PC-3 (cell line): Measurements from ENCODE around the gene CCDC181. TPM values are rescaled to one million over a fixed set of nuclear protein-coding genes. Genes with fewer than 3 reads are reported as not detected.

ENCODE experiments used
- ATAC-seq: fragments of 200-7000 bp; cut with Tn5 transposase; 2 replicates; pipeline ENCODE4 v1.9.1; 2020; ENCODE audit warnings: mild to moderate bottlenecking, moderate library complexity
- BruUV-seq: library from RNA; stranded (reverse); fragments of 400-500 nt; replicated peaks from 2 replicates; lab custom pipeline; 2021; lab: Mats Ljungman, UMichigan
- CTCF ChIA-PET: fragments of 300-600 bp; sonication (Branson Sonifier 250); formaldehyde crosslinking; loops from one replicate; lab custom pipeline; 2022; ENCODE audit warnings: antibody characterized with exemption; lab: Charles Lee
- POLR2A ChIA-PET: fragments of 300-600 bp; sonication (Branson Sonifier 250); formaldehyde crosslinking; loops from one replicate; lab custom pipeline; 2022; ENCODE audit warnings: antibody characterized with exemption; ENCODE audit not compliant: unreplicated experiment; lab: Charles Lee
- DNase-seq: peaks from one replicate; pipeline ENCODE4 v3.0.0-alpha.2; 2015
- H2AFZ ChIP-seq: fragments of 300-600 bp; sonication (generic); 2 replicates; pipeline ENCODE4 v1.6.0; 2016; ENCODE audit warnings: antibody characterized with exemption, low read length
- H3F3A ChIP-seq: fragments of 300-600 bp; sonication (generic); one replicate; pipeline ENCODE4 v1.6.0; 2017; ENCODE audit warnings: antibody characterized with exemption, low read length, control low read depth, mild to moderate bottlenecking; ENCODE audit not compliant: unreplicated experiment
- H3K27ac ChIP-seq: fragments of 300-600 bp; sonication (generic); 2 replicates; pipeline ENCODE4 v1.5.1; 2016; ENCODE audit warnings: mild to moderate bottlenecking, low read length
- H3K27me3 ChIP-seq: fragments of 300-600 bp; sonication (generic); 2 replicates; pipeline ENCODE4 v1.6.1; 2016; ENCODE audit warnings: low read length, mixed read lengths
- H3K36me3 ChIP-seq: fragments of 300-600 bp; sonication (generic); 2 replicates; pipeline ENCODE4 v1.6.1; 2016; ENCODE audit warnings: low read depth, mixed run types, low read length, mixed read lengths
- H3K4me1 ChIP-seq: fragments of 300-600 bp; sonication (generic); 2 replicates; pipeline ENCODE4 v1.5.1; 2016; ENCODE audit warnings: low read length; ENCODE audit not compliant: insufficient read depth
- H3K4me2 ChIP-seq: fragments of 300-600 bp; sonication (generic); 2 replicates; pipeline ENCODE4 v1.6.0; 2016; ENCODE audit warnings: low read length
- H3K4me3 ChIP-seq: fragments of 300-600 bp; sonication (generic); 2 replicates; pipeline ENCODE4 v1.5.1; 2016; ENCODE audit warnings: mild to moderate bottlenecking, low read length, mixed read lengths
- H3K79me2 ChIP-seq: fragments of 300-600 bp; sonication (generic); 2 replicates; pipeline ENCODE4 v1.6.1; 2017; ENCODE audit warnings: low read length, mixed read lengths
- H3K9ac ChIP-seq: fragments of 300-600 bp; sonication (generic); 2 replicates; pipeline ENCODE4 v1.6.0; 2016; ENCODE audit warnings: mild to moderate bottlenecking, low read length
- H3K9me2 ChIP-seq: fragments of 300-600 bp; sonication (generic); replicated peaks from 2 replicates; pipeline ENCODE4 v1.6.1; 2016; ENCODE audit warnings: mixed run types, low read length, mixed read lengths
- H3K9me3 ChIP-seq: fragments of 300-600 bp; sonication (generic); 2 replicates; pipeline ENCODE4 v1.6.1; 2016; ENCODE audit warnings: low read length, mixed read lengths
- H4K20me1 ChIP-seq: fragments of 300-600 bp; sonication (generic); 2 replicates; pipeline ENCODE4 v1.6.1; 2016; ENCODE audit warnings: low read length, mixed read lengths
- CTCF ChIP-seq: fragments of 300-600 bp; sonication (generic); conservative IDR thresholded peaks from 2 replicates; pipeline ENCODE4 v1.5.1; 2017; ENCODE audit warnings: antibody characterized with exemption, low read depth, mild to moderate bottlenecking, low read length
- EZH2 ChIP-seq: fragments of 300-600 bp; sonication (generic); IDR thresholded peaks from one replicate; pipeline ENCODE4 v1.6.1; 2017; ENCODE audit warnings: antibody characterized with exemption, mild to moderate bottlenecking, low read length; ENCODE audit not compliant: unreplicated experiment
- EZH2phosphoT487 ChIP-seq: fragments of 300-600 bp; sonication (generic); IDR thresholded peaks from 2 replicates; pipeline ENCODE4 v1.6.1; 2018; ENCODE audit warnings: mild to moderate bottlenecking, antibody characterized with exemption, low read length, borderline replicate concordance
- intact Hi-C: fragments of 100-400 bp; cut with micrococcal nuclease; formaldehyde crosslinking; loops from 2 replicates; pipeline ENCODE4 v1.9.0; 2023
- total RNA-seq: library from RNA; depleted of rRNA; stranded (reverse); fragments of >200 nt; gene quantifications from 2 replicates; pipeline ENCODE4 v1.2.3, GENCODE V29; 2014

CCDC181 gene
- total RNA-seq, 1 experiment from 2014 or later: 0.07 TPM

GRCh38 chr1:169472738-169473137 lies 45.5 kb upstream of the CCDC181 start:
- peak; percentile 67 for ATAC-seq
- no peaks in the 10 kb centered on the region for H3F3A ChIP-seq
- H3K27ac ChIP-seq: peak overlapping the region; percentile 36
- no peaks in the 10 kb centered on the region for H3K27me3 ChIP-seq
- H3K4me2 ChIP-seq: peak overlapping the region; percentile 17; the same call in 1 of the 2 replicates
- peaks cover 20% of the 10 kb centered on the region for H3K4me1 ChIP-seq
- BruUV-seq: no TSS peak
- no peak overlapping the region for H3K4me3 ChIP-seq
- TF ChIP-seq CTCF (no peak), EZH2phosphoT487 (no peak), EZH2 (no peak)
- H4K20me1 ChIP-seq: no peaks in the 10 kb centered on the region
- CTCF ChIA-PET: interaction anchor here (0.6 to 1.5 kb wide), 3 partner anchors 13 to 74 kb away, joined by 3 to 5 read pairs (median 4); partner anchors contain the start of gene SLC19A2
- POLR2A ChIA-PET: interaction anchor here (0.6 to 0.7 kb wide), 2 partner anchors 45 to 63 kb away, joined by 3 to 6 read pairs; no protein-coding TSS in a partner anchor
- no peaks in the 10 kb centered on the region for H3K9me3 ChIP-seq
- H3K9me2 ChIP-seq: no peaks in the 10 kb centered on the region
- H2AFZ ChIP-seq: no peak overlapping the region
- H3K79me2 ChIP-seq: peaks cover 5% of the 10 kb centered on the region; the same call in 1 of the 2 replicates
- H3K36me3 ChIP-seq: no peaks in the 10 kb centered on the region; the same call in 1 of the 2 replicates
- no peak overlapping the region for H3K9ac ChIP-seq
- intact Hi-C loops: loop anchor here (1.0 kb wide), 1 partner anchor 14 kb away; no protein-coding TSS in a partner anchor
- DNase-seq: peak; percentile 72

GRCh38 chr1:169468982-169469381 lies 41.7 kb upstream of the CCDC181 start:
- ATAC-seq (peak; percentile 37), DNase-seq (peak; percentile 50)
- no peak overlapping the region for H2AFZ ChIP-seq
- H3K36me3 ChIP-seq: no peaks in the 10 kb centered on the region; the same call in 1 of the 2 replicates
- H3K27me3 ChIP-seq: no peaks in the 10 kb centered on the region
- no peaks in the 10 kb centered on the region for H3F3A ChIP-seq
- H3K4me2 ChIP-seq: 0 out of 2 replicates have a peak overlapping the region, but pooled peaks have one; percentile 11
- no TSS peak for BruUV-seq
- intact Hi-C loops: loop anchor here (2.0 kb wide), 1 partner anchor 48 kb away; no protein-coding TSS in a partner anchor
- no peaks in the 10 kb centered on the region for H3K9me3 ChIP-seq
- no peak for TF ChIP-seq EZH2phosphoT487
- TF ChIP-seq CTCF: no peak
- TF ChIP-seq EZH2: no peak
- no peak overlapping the region for H3K9ac ChIP-seq
- no peaks in the 10 kb centered on the region for H4K20me1 ChIP-seq
- H3K79me2 ChIP-seq: 0 out of 2 replicates have a peak, but pooled peaks cover 4% of the 10 kb centered on the region
- no peaks in the 10 kb centered on the region for H3K9me2 ChIP-seq
- H3K4me1 ChIP-seq: peaks cover 16% of the 10 kb centered on the region
- no peak overlapping the region for H3K4me3 ChIP-seq
- CTCF ChIA-PET: interaction anchor here (0.6 to 1.0 kb wide), 2 partner anchors 49 to 77 kb away, joined by 5 read pairs; no protein-coding TSS in a partner anchor
- peak overlapping the region; percentile 7; the same call in 1 of the 2 replicates for H3K27ac ChIP-seq
- POLR2A ChIA-PET: interaction anchor here (0.6 kb wide), 2 partner anchors 47 to 97 kb away, joined by 4 to 5 read pairs; no protein-coding TSS in a partner anchor
